GM12878 (cell line): Measurements from ENCODE around the gene FXN. TPM values are rescaled to one million over a fixed set of nuclear protein-coding genes. Genes with fewer than 3 reads are reported as not detected.

Source experiments
- ATAC-seq: fragments of 200-7000 bp; cut with Tn5 transposase; 3 replicates; pipeline ENCODE4 v1.9.1; 2020; ENCODE audit warnings: mild to moderate bottlenecking, moderate library complexity
- BruUV-seq: library from RNA; stranded (reverse); fragments of 400-500 nt; replicated peaks from 2 replicates; lab custom pipeline; 2021; lab: Mats Ljungman, UMichigan
- CTCF ChIA-PET: fragments of 300-600 bp; sonication (Branson Sonifier 250); formaldehyde crosslinking; extraction: SDS; loops from one replicate; lab custom pipeline; 2021; ENCODE audit warnings: inconsistent platforms; lab: Yijun Ruan, JAX
- POLR2A ChIA-PET: fragments of 350-600 bp; formaldehyde crosslinking; extraction: SDS; loops from one replicate; lab custom pipeline; 2021; ENCODE audit warnings: inconsistent platforms; lab: Charles Lee
- RAD21 ChIA-PET: fragments of 300-600 bp; sonication (Branson Sonifier 250); formaldehyde crosslinking; loops from one replicate; lab custom pipeline; 2023; ENCODE audit warnings: antibody characterized with exemption; ENCODE audit not compliant: unreplicated experiment; lab: Charles Lee
- SMC1A ChIA-PET: fragments of 300-600 bp; sonication (Branson Sonifier 250); formaldehyde crosslinking; loops from one replicate; lab custom pipeline; 2023; ENCODE audit not compliant: unreplicated experiment, uncharacterized antibody; lab: Charles Lee
- DNase-seq: peaks from one replicate; pipeline ENCODE4 v3.0.0-alpha.2; 2011; ENCODE audit warnings: low read depth, low spot score
- FAIRE-seq: peaks from 3 replicates; lab custom pipeline; 2011; peaks lifted over from hg19 to GRCh38; lab: Jason Lieb, UNC
- H2AFZ ChIP-seq: 2 replicates; pipeline ENCODE4 v1.6.0; 2011; ENCODE audit warnings: low read depth, low read length, control low read depth; ENCODE audit not compliant: control insufficient read depth
- H3K27ac ChIP-seq: 2 replicates; pipeline ENCODE4 v1.5.1; 2011; ENCODE audit warnings: control low read depth; ENCODE audit not compliant: control insufficient read depth, insufficient read depth
- H3K27me3 ChIP-seq, 2 experiments: replicated peaks in 1 of 2; 2 replicates each; pipeline versions ENCODE4 v1.6.0 to v1.6.1; 2011; ENCODE audit warnings: low read length in 1 of 2; ENCODE audit not compliant: control insufficient read depth in 2 of 2, insufficient read depth in 2 of 2
- H3K36me3 ChIP-seq, 2 experiments: 2 replicates each; pipeline ENCODE4 v1.5.1; 2011; ENCODE audit warnings: low read length in 1 of 2; ENCODE audit not compliant: control insufficient read depth in 2 of 2, insufficient read depth in 2 of 2
- H3K4me1 ChIP-seq: 2 replicates; pipeline ENCODE4 v1.6.1; 2011; ENCODE audit warnings: mild to moderate bottlenecking, low read length, moderate library complexity, mixed read lengths; ENCODE audit not compliant: control insufficient read depth, insufficient read depth
- H3K4me2 ChIP-seq: 2 replicates; pipeline ENCODE4 v1.6.0; 2011; ENCODE audit warnings: control low read depth; ENCODE audit not compliant: control insufficient read depth, insufficient read depth
- H3K4me3 ChIP-seq: fragments of 200-600 bp; sonication (generic); 2 replicates; pipeline ENCODE4 v1.5.1; 2016
- H3K79me2 ChIP-seq: 2 replicates; pipeline ENCODE4 v1.6.0; 2011; ENCODE audit warnings: low read length; ENCODE audit not compliant: control insufficient read depth, insufficient read depth
- H3K9ac ChIP-seq: 2 replicates; pipeline ENCODE4 v1.8.0; 2011; ENCODE audit warnings: low read length, control low read depth, mixed read lengths; ENCODE audit not compliant: control insufficient read depth, insufficient read depth
- H3K9me3 ChIP-seq: replicated peaks from 3 replicates; pipeline ENCODE4 v1.5.1; 2011; ENCODE audit warnings: mild to moderate bottlenecking, low read length; ENCODE audit not compliant: control insufficient read depth, insufficient read depth
- H4K20me1 ChIP-seq: 2 replicates; pipeline ENCODE4 v1.6.0; 2011; ENCODE audit not compliant: control insufficient read depth, insufficient read depth
- E2F4 ChIP-seq: IDR thresholded peaks from 2 replicates; pipeline ENCODE4 v1.6.1; 2012; ENCODE audit warnings: low read depth, low read length, improper control_type of control experiment
- EED ChIP-seq: sonication (generic); IDR thresholded peaks from 2 replicates; pipeline ENCODE4 v1.6.1; 2016; ENCODE audit warnings: antibody characterized with exemption, low read depth
- FOXK2 ChIP-seq: fragments of 450-650 bp; IDR thresholded peaks from 2 replicates; pipeline ENCODE4 v1.6.1; 2017; ENCODE audit warnings: mild to moderate bottlenecking, moderate library complexity
- HDAC2 ChIP-seq: fragments of 200-600 bp; sonication (generic); IDR thresholded peaks from 2 replicates; pipeline ENCODE4 v1.6.1; 2017
- HDAC6 ChIP-seq: fragments of 200-600 bp; sonication (generic); IDR thresholded peaks from one replicate; pipeline ENCODE4 v1.8.0; 2017; ENCODE audit warnings: antibody characterized with exemption; ENCODE audit not compliant: unreplicated experiment
- KAT2A ChIP-seq: conservative IDR thresholded peaks from 2 replicates; pipeline ENCODE4 v1.6.1; 2011; ENCODE audit warnings: low read depth, low read length; ENCODE audit not compliant: control insufficient read depth
- KLF5 ChIP-seq: fragments of 450-650 bp; IDR thresholded peaks from 2 replicates; pipeline ENCODE4 v1.6.1; 2014; ENCODE audit warnings: mild to moderate bottlenecking; ENCODE audit not compliant: partially characterized antibody
- MYB ChIP-seq: fragments of 150-350 bp; IDR thresholded peaks from 2 replicates; pipeline ENCODE4 v1.6.1; 2014; ENCODE audit warnings: mild to moderate bottlenecking, low read depth, low read length, borderline replicate concordance
- NBN ChIP-seq: fragments of 450-650 bp; IDR thresholded peaks from 2 replicates; pipeline ENCODE4 v1.6.1; 2016
- POLR2AphosphoS2 ChIP-seq: IDR thresholded peaks from 2 replicates; pipeline ENCODE4 v1.6.1; 2011; ENCODE audit warnings: low read depth, mild to moderate bottlenecking, low read length, improper control_type of control experiment, moderate library complexity
- PRDM15 ChIP-seq: fragments of 450-650 bp; formaldehyde crosslinking; IDR thresholded peaks from 2 replicates; pipeline ENCODE4 v1.4.0; 2020; ENCODE audit warnings: mild to moderate bottlenecking, moderate library complexity
- SMAD1 ChIP-seq: fragments of 450-650 bp; IDR thresholded peaks from 2 replicates; pipeline ENCODE4 v1.6.1; 2018; ENCODE audit warnings: mild to moderate bottlenecking, low read depth; ENCODE audit not compliant: partially characterized antibody
- YY1 ChIP-seq: IDR thresholded peaks from 2 replicates; pipeline ENCODE4 v1.6.1; 2011; ENCODE audit warnings: low read depth, mild to moderate bottlenecking, low read length
- ZNF207 ChIP-seq: fragments of 450-650 bp; IDR thresholded peaks from 2 replicates; pipeline ENCODE4 v1.6.1; 2014; ENCODE audit warnings: antibody characterized with exemption, mild to moderate bottlenecking, borderline replicate concordance
- WGBS: methylation state at CpG from one replicate; pipeline ENCODE4 v1.1.6; 2016; ENCODE audit warnings: low lambda C conversion rate; ENCODE audit not compliant: insufficient replicate concordance, insufficient coverage; ENCODE audit errors: missing lambda C conversion rate; 5-methylcytosine and 5-hydroxymethylcytosine counted together
- in situ Hi-C: fragments of 300-500 bp; cut with MboI; formaldehyde crosslinking; loops from 9 replicates; pipeline ENCODE4 v1.14.3; 2018; ENCODE audit warnings: mixed read lengths
- intact Hi-C: fragments of 100-400 bp; cut with micrococcal nuclease; formaldehyde crosslinking; loops from one replicate; pipeline ENCODE4 v1.14.2; 2022; ENCODE audit not compliant: unreplicated experiment
- polyA plus RNA-seq, 11 experiments: library from polyadenylated mRNA; depleted of rRNA in 4 of 11; unstranded in 6 of 11; stranded (reverse) in 5 of 11; fragments of >200 nt; fragmentation: Nextera tagmentation in 4 of 11; fragmentation: Illumina TruSeq in 1 of 11; extraction: Ambion mirVana in 4 of 11; extraction: Trizol in 1 of 11; gene quantifications; 1 replicate in 1 of 11; 2 replicates in 10 of 11; pipeline versions ENCODE4 v1.2.1 to v1.2.3, GENCODE V29; 2011 to 2016; ENCODE audit warnings: inconsistent platforms in 2 of 11, missing spikeins in 2 of 11, low read depth in 1 of 11
- total RNA-seq, 4 experiments: library from RNA; depleted of rRNA in 3 of 4; stranded (reverse); fragments of >200 nt in 3 of 4; fragmentation: Illumina TruSeq in 1 of 4; extraction: Trizol in 1 of 4; gene quantifications; 2 replicates each; pipeline versions ENCODE4 v1.2.1 to v1.2.3, GENCODE V29; 2013 to 2021

The FXN gene
- total and polyA plus RNA-seq, 10 of the 15 experiments (the other 5 are each of a cell fraction or from before 2014, with no cell fraction given), result 7.3 to 78.0 (median 23.2) TPM

- no peaks in the 10 kb centered on the region for H3K79me2 ChIP-seq
- BruUV-seq, result no TSS peak
- no peak overlapping the region for H3K27ac ChIP-seq
- H3K9me3 ChIP-seq, result no peaks in the 10 kb centered on the region
- 74% methylated on average over 2 of the region's 2 CpGs for WGBS
- no peak for DNase-seq
- H3K4me1 ChIP-seq, result no peaks in the 10 kb centered on the region
- no peaks in the 10 kb centered on the region for H3K27me3 ChIP-seq
- ChIA-PET CTCF (no interaction called here), SMC1A (no interaction called here), POLR2A (no interaction called here), RAD21 (no interaction called here)
- in situ Hi-C loops (loop anchor here (25.0 kb wide), 1 partner anchor 862 kb away; no protein-coding TSS in a partner anchor), intact Hi-C loops (no loop called here)
- no peak overlapping the region for H3K4me2 ChIP-seq
- no peaks in the 10 kb centered on the region for H4K20me1 ChIP-seq
- no peak for ATAC-seq
- H3K9ac ChIP-seq, result no peak overlapping the region
- H3K36me3 ChIP-seq, result no peaks in the 10 kb centered on the region; a peak in 1 of 4 replicates
- no peak for FAIRE-seq
- H3K4me3 ChIP-seq, result no peak overlapping the region
- no peak for TF ChIP-seq E2F4
- TF ChIP-seq KAT2A, result no peak
- TF ChIP-seq NBN, result no peak
- no peak for TF ChIP-seq MYB
- no peak for TF ChIP-seq EED
- no peak for TF ChIP-seq ZNF207
- TF ChIP-seq POLR2AphosphoS2, result no peak
- H2AFZ ChIP-seq, result no peak overlapping the region
These were observed 39.2 kb downstream of the FXN start for GRCh38 chr9:69074801-69075200.

- Histone ChIP-seq H3K36me3 (no peaks in the 10 kb centered on the region; a peak in 1 of 4 replicates), H4K20me1 (no peaks in the 10 kb centered on the region), H3K4me2 (no peak overlapping the region), H3K79me2 (no peaks in the 10 kb centered on the region), H3K4me3 (no peak overlapping the region), H3K27ac (no peak overlapping the region), H2AFZ (no peak overlapping the region), H3K9ac (no peak overlapping the region), H3K27me3 (no peaks in the 10 kb centered on the region), H3K4me1 (no peaks in the 10 kb centered on the region), H3K9me3 (no peaks in the 10 kb centered on the region)
- FAIRE-seq (no peak), DNase-seq (no peak), ATAC-seq (no peak)
- ChIA-PET SMC1A (no interaction called here), CTCF (interaction anchor here (1.4 to 2.3 kb wide), 3 partner anchors 23 to 117 kb away, joined by 3 to 8 read pairs (median 3); no protein-coding TSS in a partner anchor), RAD21 (no interaction called here), POLR2A (no interaction called here)
- intact Hi-C loops, result no loop called here
- 95% methylated on average over 5 of the region's 5 CpGs for WGBS
- BruUV-seq, result no TSS peak
- in situ Hi-C loops, result no loop called here
- TF ChIP-seq HDAC2 (no peak), PRDM15 (no peak), SMAD1 (no peak), HDAC6 (no peak), FOXK2 (no peak), YY1 (no peak), KLF5 (no peak)
These were observed 41.0 kb downstream of the FXN start for GRCh38 chr9:69076550-69076949.
